OCI-LY3 (cell line): ENCODE results near the gene TFDP1.

ENCODE experiments used
- CTCF ChIP-seq: fragments of 200-600, 300-600 bp; sonication (generic); IDR thresholded peaks from 2 replicates; pipeline ENCODE4 v1.5.1; 2014; ENCODE audit warnings: antibody characterized with exemption, low read length, low read depth
- EZH2phosphoT487 ChIP-seq: fragments of 200-600 bp; shearing (Covaris generic); IDR thresholded peaks from 2 replicates; pipeline ENCODE4 v1.6.1; 2018; ENCODE audit warnings: antibody characterized with exemption, mixed run types, low read depth

- no peak for TF ChIP-seq CTCF
- no peak for TF ChIP-seq EZH2phosphoT487
Observed at GRCh38 chr13:113550453-113550852, 34.1 kb upstream of the TFDP1 start.
